HepG2 (cell line): ENCODE measurements around the gene S100A8. TPM values are rescaled to one million over a fixed set of nuclear protein-coding genes. Genes with fewer than 3 reads are reported as not detected.

Experiments used
- ATAC-seq: fragments of 200-7000 bp; cut with Tn5 transposase; 3 replicates; pipeline ENCODE4 v1.9.1; 2020; ENCODE audit warnings: mild to moderate bottlenecking, moderate library complexity
- BruUV-seq: library from RNA; stranded (reverse); fragments of 400-500 nt; replicated peaks from 2 replicates; lab custom pipeline; 2021; lab: Mats Ljungman, UMichigan
- CTCF ChIA-PET: fragments of 300-600 bp; formaldehyde crosslinking; extraction: SDS; loops from one replicate; lab custom pipeline; 2021; ENCODE audit warnings: low total read pairs, inconsistent platforms, low intra/inter-chr PET ratio; lab: Yijun Ruan, JAX
- POLR2A ChIA-PET: fragments of 350-600 bp; sonication (Branson Sonifier 250); formaldehyde crosslinking; loops from one replicate; lab custom pipeline; 2020; ENCODE audit warnings: antibody characterized with exemption, inconsistent platforms; lab: Yijun Ruan, JAX
- DNase-seq: peaks from one replicate; pipeline ENCODE4 v3.0.0-alpha.2; 2015; ENCODE audit warnings: low spot score
- FAIRE-seq: peaks from 3 replicates; lab custom pipeline; 2011; peaks lifted over from hg19 to GRCh38; lab: Jason Lieb, UNC
- H2AFZ ChIP-seq: one replicate; pipeline ENCODE4 v1.6.1; 2011; ENCODE audit warnings: low read length, inconsistent platforms
- H3K27ac ChIP-seq: fragments of 300-600 bp; 3 replicates; pipeline ENCODE4 v1.8.0; 2011; ENCODE audit warnings: mixed run types, mild to moderate bottlenecking, mixed read lengths, low read length, inconsistent platforms; ENCODE audit not compliant: insufficient read depth; ENCODE audit errors: extremely low read length
- H3K27me3 ChIP-seq, 2 experiments: fragments of 200-600 bp in 1 of 2; 2 replicates in 1 of 2; 3 replicates in 1 of 2; pipeline versions ENCODE4 v1.6.0 to v1.8.0; 2011; ENCODE audit warnings: low read length in 2 of 2, mild to moderate bottlenecking in 2 of 2, moderate library complexity in 2 of 2, inconsistent platforms in 1 of 2; ENCODE audit not compliant: insufficient read depth in 2 of 2, control insufficient read depth in 1 of 2
- H3K36me3 ChIP-seq, 2 experiments: fragments of 200-600 bp in 1 of 2; replicated peaks in 1 of 2; 2 replicates in 1 of 2; 3 replicates in 1 of 2; pipeline versions ENCODE4 v1.5.1 to v1.8.0; 2011; ENCODE audit warnings: low read length in 2 of 2, inconsistent platforms in 1 of 2; ENCODE audit not compliant: insufficient read depth in 2 of 2, control insufficient read depth in 1 of 2
- H3K4me1 ChIP-seq: 2 replicates; pipeline ENCODE4 v1.5.1; 2012; ENCODE audit warnings: low read length, inconsistent platforms; ENCODE audit not compliant: insufficient read depth
- H3K4me2 ChIP-seq: 2 replicates; pipeline ENCODE4 v1.6.0; 2011; ENCODE audit warnings: low read depth, low read length, inconsistent platforms
- H3K4me3 ChIP-seq, 3 experiments: fragments of 200-600 bp in 1 of 3; sonication (generic), shearing (Covaris generic) in 1 of 3; replicated peaks in 1 of 3; 2 replicates each; pipeline ENCODE4 v1.5.1; 2011 to 2016; ENCODE audit warnings: low read length in 3 of 3, inconsistent platforms in 2 of 3, low read depth in 2 of 3, mild to moderate bottlenecking in 2 of 3, control low read depth in 1 of 3, mixed read lengths in 1 of 3; ENCODE audit not compliant: insufficient read depth in 1 of 3
- H3K79me2 ChIP-seq: one replicate; pipeline ENCODE4 v1.6.1; 2011; ENCODE audit warnings: low read length, inconsistent platforms; ENCODE audit not compliant: insufficient read depth
- H3K9ac ChIP-seq: 2 replicates; pipeline ENCODE4 v1.6.0; 2011; ENCODE audit warnings: mild to moderate bottlenecking, low read depth, low read length, inconsistent platforms; ENCODE audit not compliant: insufficient read depth
- H3K9me3 ChIP-seq: 2 replicates; pipeline ENCODE4 v1.5.1; 2012; ENCODE audit warnings: mild to moderate bottlenecking, low read length
- H4K20me1 ChIP-seq: 2 replicates; pipeline ENCODE4 v1.6.0; 2011; ENCODE audit warnings: inconsistent platforms, mild to moderate bottlenecking, low read length, moderate library complexity; ENCODE audit not compliant: insufficient read depth
- CBX2 ChIP-seq, 2 experiments: fragments of 200-600 bp in 1 of 2; sonication (generic); formaldehyde crosslinking in 1 of 2; IDR thresholded peaks; 2 replicates each; pipeline versions ENCODE4 v1.7.0 to v1.8.1; 2018 to 2022; ENCODE audit warnings: low read depth in 2 of 2, low read length in 1 of 2, mild to moderate bottlenecking in 1 of 2, missing genetic modification reagents in 1 of 2
- PPARG ChIP-seq: conservative IDR thresholded peaks from 2 replicates; pipeline ENCODE4 v1.6.1; 2016; ENCODE audit warnings: missing biosample characterization, missing genetic modification reagents
- ZNF597 ChIP-seq: sonication (generic); formaldehyde crosslinking; IDR thresholded peaks from 2 replicates; pipeline ENCODE4 v1.5.0; 2020; ENCODE audit warnings: missing genetic modification reagents
- ZNF841 ChIP-seq: sonication (generic); formaldehyde crosslinking; IDR thresholded peaks from 2 replicates; pipeline ENCODE4 v1.8.1; 2023; ENCODE audit warnings: missing genetic modification reagents, borderline replicate concordance
- WGBS: methylation state at CpG from one replicate; pipeline ENCODE4 v1.1.6; 2017; ENCODE audit warnings: low lambda C conversion rate; 5-methylcytosine and 5-hydroxymethylcytosine counted together
- in situ Hi-C: cut with HindIII; loops from 2 replicates; pipeline ENCODE4 v1.10.0; 2017; ENCODE audit warnings: low pct_unique_long_range_greater_than_20kb; ENCODE audit not compliant: extremely low pct_ligation_motif_present
- intact Hi-C: fragments of 100-400 bp; cut with micrococcal nuclease; formaldehyde crosslinking; loops from one replicate; pipeline ENCODE4 v1.10.0; 2022; ENCODE audit not compliant: unreplicated experiment
- polyA plus RNA-seq, 8 experiments: library from polyadenylated mRNA; depleted of rRNA in 3 of 8; stranded (reverse) in 7 of 8; unstranded in 1 of 8; fragments of >200 nt; fragmentation: Illumina TruSeq in 4 of 8; extraction: Trizol in 4 of 8; gene quantifications; 2 replicates each; pipeline versions ENCODE4 v1.2.1 to v1.2.3, GENCODE V29; 2011 to 2016; ENCODE audit warnings: low read depth in 4 of 8, missing spikeins in 1 of 8, mixed read lengths in 1 of 8; ENCODE audit not compliant: insufficient read depth in 1 of 8
- total RNA-seq, 5 experiments: library from RNA; depleted of rRNA; stranded (reverse); fragments of >200 nt; fragmentation: Illumina TruSeq; extraction: Trizol; gene quantifications; 2 replicates each; pipeline ENCODE4 v1.2.3, GENCODE V29; 2016; ENCODE audit warnings: low read depth in 1 of 5

S100A8 gene
- total and polyA plus RNA-seq, 2 of the 13 experiments (the other 11 are each of a cell fraction or from before 2014, with no cell fraction given) = not detected

- Histone ChIP-seq H3K79me2 (no peaks in the 10 kb centered on the region), H3K4me3 (no peak overlapping the region), H3K27ac (no peak overlapping the region), H3K4me2 (no peak overlapping the region), H3K9me3 (no peaks in the 10 kb centered on the region), H3K4me1 (no peaks in the 10 kb centered on the region), H2AFZ (no peak overlapping the region), H4K20me1 (no peaks in the 10 kb centered on the region), H3K9ac (no peak overlapping the region), H3K36me3 (no peaks in the 10 kb centered on the region), H3K27me3 (peaks cover 2 to 6% of the 10 kb centered on the region in 2 experiments; a peak in 2 of 5 replicates)
- intact Hi-C loops = no loop called here
- in situ Hi-C loops = no loop called here
- ATAC-seq (no peak), DNase-seq (no peak), FAIRE-seq (no peak)
- no peak for TF ChIP-seq ZNF841 (CRISPR knock-in tag)
- no peak for TF ChIP-seq ZNF597 (CRISPR knock-in tag)
- no peak for TF ChIP-seq PPARG (CRISPR knock-in tag)
- TF ChIP-seq CBX2 (IDR thresholded peaks at IDR 0.05; ENCODE audit: low read depth, low read length) = no peak
- TF ChIP-seq CBX2 (CRISPR knock-in tag; IDR thresholded peaks at IDR 0.05; ENCODE audit: low read depth) = no peak
- 22% methylated on average over 9 of the region's 9 CpGs for WGBS
- ChIA-PET POLR2A (no interaction called here), CTCF (no interaction called here)
- BruUV-seq = no TSS peak
Observed at GRCh38 chr1:153343811-153344717, 46.8 kb downstream of the S100A8 start.
